CD14-positive monocyte (primary cell): ENCODE measurements around the gene KCNJ4. TPM values are rescaled to one million over a fixed set of nuclear protein-coding genes. Genes with fewer than 3 reads are reported as not detected.

ENCODE experiments used
- DNase-seq, 3 donors: peaks; one replicate each; pipeline ENCODE4 v3.0.0-alpha.2; 2011 to 2022
- H2AFZ ChIP-seq: 2 replicates; pipeline ENCODE4 v1.6.0; 2012; ENCODE audit warnings: mild to moderate bottlenecking, low read depth, low read length, inconsistent platforms; ENCODE audit not compliant: insufficient read depth, poor library complexity, severe bottlenecking
- H3K27ac ChIP-seq, 2 donors: 1 replicate in 1 of 2; 2 replicates in 1 of 2; pipeline ENCODE4 v1.5.1; 2012 to 2013; ENCODE audit warnings: low read length in 2 of 2, control low read depth in 1 of 2, inconsistent platforms in 1 of 2, low read depth in 1 of 2, mild to moderate bottlenecking in 1 of 2
- H3K27me3 ChIP-seq, 2 donors: one replicate each; pipeline versions ENCODE4 v1.6.0 to v1.6.1; 2011 to 2013; ENCODE audit warnings: low read length in 2 of 2; ENCODE audit not compliant: control insufficient read depth in 2 of 2, insufficient read depth in 2 of 2
- H3K36me3 ChIP-seq, 2 donors: replicated peaks in 1 of 2; 1 replicate in 1 of 2; 2 replicates in 1 of 2; pipeline versions ENCODE4 v1.5.1 to v1.6.1; 2012 to 2013; ENCODE audit warnings: low read length in 2 of 2, control low read depth in 1 of 2, inconsistent platforms in 1 of 2, mild to moderate bottlenecking in 1 of 2; ENCODE audit not compliant: insufficient read depth in 2 of 2, control insufficient read depth in 1 of 2
- H3K4me1 ChIP-seq, 2 donors: 1 replicate in 1 of 2; 2 replicates in 1 of 2; pipeline versions ENCODE4 v1.5.1 to v1.6.1; 2012 to 2013; ENCODE audit warnings: low read length in 2 of 2, control low read depth in 1 of 2, inconsistent platforms in 1 of 2, mild to moderate bottlenecking in 1 of 2, moderate library complexity in 1 of 2; ENCODE audit not compliant: insufficient read depth in 2 of 2, control insufficient read depth in 1 of 2
- H3K4me2 ChIP-seq: replicated peaks from 2 replicates; pipeline ENCODE3; 2012; ENCODE audit warnings: low read length, moderate library complexity, mild to moderate bottlenecking; ENCODE audit not compliant: poor library complexity, severe bottlenecking; ENCODE audit errors: extremely low read depth
- H3K4me3 ChIP-seq, 3 experiments: fragments of 200-600 bp in 1 of 3; sonication (generic) in 1 of 3; replicated peaks in 1 of 3; 1 replicate in 2 of 3; 2 replicates in 1 of 3; pipeline ENCODE4 v1.5.1; 2011 to 2013; ENCODE audit warnings: low read length in 3 of 3, mild to moderate bottlenecking in 3 of 3, control low read depth in 2 of 3, low read depth in 2 of 3, inconsistent platforms in 1 of 3, moderate library complexity in 1 of 3
- H3K79me2 ChIP-seq: 2 replicates; pipeline ENCODE4 v1.6.0; 2012; ENCODE audit warnings: mild to moderate bottlenecking, control low read depth, inconsistent platforms, low read length, moderate library complexity; ENCODE audit not compliant: insufficient read depth
- H3K9ac ChIP-seq: 2 replicates; pipeline ENCODE4 v1.6.0; 2017; ENCODE audit warnings: low read length, mild to moderate bottlenecking; ENCODE audit not compliant: insufficient read depth, poor library complexity, severe bottlenecking
- H3K9me3 ChIP-seq, 2 donors: replicated peaks in 1 of 2; 1 replicate in 1 of 2; 2 replicates in 1 of 2; pipeline versions ENCODE4 v1.5.1 to v1.6.1; 2012 to 2013; ENCODE audit warnings: low read length in 2 of 2, control low read depth in 1 of 2; ENCODE audit not compliant: control insufficient read depth in 1 of 2, insufficient read depth in 1 of 2
- H4K20me1 ChIP-seq: 2 replicates; pipeline ENCODE4 v1.6.0; 2012; ENCODE audit warnings: mild to moderate bottlenecking, low read length, control low read depth, moderate library complexity; ENCODE audit not compliant: insufficient read depth
- H3K27ac Mint-ChIP-seq, 7 donors: one replicate each; pipeline ENCODE4 v1.8.0; 2020; ENCODE audit warnings: mild to moderate bottlenecking in 7 of 7, mixed read lengths in 7 of 7, moderate library complexity in 6 of 7, inconsistent platforms in 2 of 7
- H3K27me3 Mint-ChIP-seq, 3 donors: one replicate each; pipeline ENCODE4 v1.8.0; 2021 to 2022; ENCODE audit warnings: low read depth in 3 of 3, mild to moderate bottlenecking in 3 of 3, mixed read lengths in 3 of 3, moderate library complexity in 3 of 3, inconsistent platforms in 1 of 3
- H3K36me3 Mint-ChIP-seq, 2 donors: one replicate each; pipeline ENCODE4 v1.8.0; 2020; ENCODE audit warnings: mixed read lengths in 2 of 2, inconsistent platforms in 1 of 2, mild to moderate bottlenecking in 1 of 2
- H3K4me1 Mint-ChIP-seq: one replicate; pipeline ENCODE4 v1.8.0; 2020; ENCODE audit warnings: mild to moderate bottlenecking, mixed read lengths
- H3K4me3 Mint-ChIP-seq, 2 donors: one replicate each; pipeline ENCODE4 v1.8.0; 2020; ENCODE audit warnings: mild to moderate bottlenecking in 2 of 2, mixed read lengths in 2 of 2, moderate library complexity in 1 of 2
- H3K9me3 Mint-ChIP-seq, 7 donors: one replicate each; pipeline ENCODE4 v1.8.0; 2020 to 2022; ENCODE audit warnings: mixed read lengths in 7 of 7, mild to moderate bottlenecking in 6 of 7, moderate library complexity in 6 of 7, inconsistent platforms in 2 of 7
- CTCF ChIP-seq: fragments of 200-600 bp; IDR thresholded peaks from one replicate; pipeline ENCODE4 v1.8.0; 2022; ENCODE audit warnings: antibody characterized with exemption, mild to moderate bottlenecking
- whole genome bisulfite sequencing: methylation state at CpG from one replicate; pipeline ENCODE4 v1.1.5; 2013; ENCODE audit warnings: missing lambda C conversion rate; ENCODE audit not compliant: insufficient coverage; 5-methylcytosine and 5-hydroxymethylcytosine counted together
- intact Hi-C, 2 donors: fragments of 100-400 bp; cut with micrococcal nuclease; formaldehyde crosslinking; loops; one replicate each; pipeline versions ENCODE4 v1.15.0 to v1.15.1; 2023
- polyA plus RNA-seq, 3 donors: library from polyadenylated mRNA; depleted of rRNA in 1 of 3; unstranded in 2 of 3; stranded (reverse) in 1 of 3; fragments of 300-500 nt in 2 of 3; fragments of >200 nt in 1 of 3; fragmentation: Illumina TruSeq in 2 of 3; gene quantifications; 1 replicate in 2 of 3; 2 replicates in 1 of 3; pipeline ENCODE4 v1.2.3, GENCODE V29; 2012 to 2021

KCNJ4 gene
- polyA plus RNA-seq, 3 donors: not detected

GRCh38 chr22:38428714-38429113 is 26.3 kb downstream of the KCNJ4 start:
- H3K4me3 ChIP-seq: no peak overlapping the region
- H3K4me1 Mint-ChIP-seq: peaks cover 4% of the 10 kb centered on the region
- no peak overlapping the region for H3K4me2 ChIP-seq
- peaks cover 4 to 7% (median 5%) of the 10 kb centered on the region in 3 donors for H3K27me3 Mint-ChIP-seq
- no peaks in the 10 kb centered on the region for H3K9me3 Mint-ChIP-seq
- intact Hi-C loops: no loop called here
- no peak overlapping the region for H3K4me3 Mint-ChIP-seq
- H3K79me2 ChIP-seq: no peaks in the 10 kb centered on the region
- H3K36me3 Mint-ChIP-seq: no peaks in the 10 kb centered on the region
- H3K9me3 ChIP-seq: no peaks in the 10 kb centered on the region
- DNase-seq: no peak
- H3K36me3 ChIP-seq: no peaks in the 10 kb centered on the region
- no peak for TF ChIP-seq CTCF
- WGBS: 40% methylated on average over 1 of the region's 2 CpGs
- H3K27ac ChIP-seq: no peak overlapping the region
- no peaks in the 10 kb centered on the region for H4K20me1 ChIP-seq
- H3K9ac ChIP-seq: no peak overlapping the region
- H3K27ac Mint-ChIP-seq: no peak overlapping the region
- H2AFZ ChIP-seq: no peak overlapping the region
- peaks cover 0 to 3% of the 10 kb centered on the region in 2 donors for H3K4me1 ChIP-seq
- H3K27me3 ChIP-seq: no peaks in the 10 kb centered on the region

DNA sequence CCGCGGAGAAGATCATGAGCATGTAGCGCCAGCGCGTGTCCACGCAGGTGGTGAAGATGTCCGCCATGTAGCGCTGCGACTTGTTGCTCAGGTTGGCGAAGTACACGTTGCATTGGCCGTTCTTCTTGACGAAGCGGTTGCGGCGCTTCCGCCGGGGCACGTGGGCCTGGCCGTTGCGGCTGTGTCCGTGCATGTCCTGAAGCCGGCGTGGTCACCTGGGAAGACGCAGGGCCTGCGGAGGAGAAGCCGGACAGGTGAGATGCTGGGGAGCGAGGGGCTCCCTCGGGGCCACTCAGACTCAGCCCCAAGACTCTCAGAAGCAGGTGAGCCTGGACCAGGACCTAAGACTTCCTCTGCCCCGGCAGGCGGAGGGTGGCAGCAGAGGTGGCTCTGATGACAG is 27.1 kb downstream of the KCNJ4 start:
- Mint-ChIP-seq H3K27ac (no peak overlapping the region), H3K9me3 (no peaks in the 10 kb centered on the region), H3K4me1 (peaks cover 6% of the 10 kb centered on the region), H3K4me3 (no peak overlapping the region), H3K36me3 (no peaks in the 10 kb centered on the region), H3K27me3 (peaks cover 4 to 6% (median 4%) of the 10 kb centered on the region in 3 donors)
- intact Hi-C loops: no loop called here
- Histone ChIP-seq H3K4me2 (no peak overlapping the region), H2AFZ (no peak overlapping the region), H3K27ac (no peak overlapping the region), H3K9ac (no peak overlapping the region), H3K36me3 (no peaks in the 10 kb centered on the region), H3K79me2 (no peaks in the 10 kb centered on the region), H3K27me3 (no peaks in the 10 kb centered on the region), H3K4me1 (peaks cover 0 to 5% of the 10 kb centered on the region in 2 donors), H4K20me1 (no peaks in the 10 kb centered on the region), H3K4me3 (no peak overlapping the region), H3K9me3 (no peaks in the 10 kb centered on the region)
- WGBS: 97% methylated on average over 31 of the region's 31 CpGs
- TF ChIP-seq CTCF: no peak
- DNase-seq: no peak
